CD14-positive monocyte (primary cell): Measurements from ENCODE around the gene ILF2. TPM values are rescaled to one million over a fixed set of nuclear protein-coding genes. Genes with fewer than 3 reads are reported as not detected.
"Not testable (repeated sequence)": the region's sequence is repeated elsewhere in the genome, so short reads cannot be mapped to it uniquely, and the experiment has no call there.

Source experiments
- DNase-seq, 3 donors: peaks; one replicate each; pipeline ENCODE4 v3.0.0-alpha.2; 2011 to 2022
- H2AFZ ChIP-seq: 2 replicates; pipeline ENCODE4 v1.6.0; 2012; ENCODE audit warnings: mild to moderate bottlenecking, low read depth, low read length, inconsistent platforms; ENCODE audit not compliant: insufficient read depth, poor library complexity, severe bottlenecking
- H3K27ac ChIP-seq, 2 donors: 1 replicate in 1 of 2; 2 replicates in 1 of 2; pipeline ENCODE4 v1.5.1; 2012 to 2013; ENCODE audit warnings: low read length in 2 of 2, control low read depth in 1 of 2, inconsistent platforms in 1 of 2, low read depth in 1 of 2, mild to moderate bottlenecking in 1 of 2
- H3K27me3 ChIP-seq, 2 donors: one replicate each; pipeline versions ENCODE4 v1.6.0 to v1.6.1; 2011 to 2013; ENCODE audit warnings: low read length in 2 of 2; ENCODE audit not compliant: control insufficient read depth in 2 of 2, insufficient read depth in 2 of 2
- H3K36me3 ChIP-seq, 2 donors: replicated peaks in 1 of 2; 1 replicate in 1 of 2; 2 replicates in 1 of 2; pipeline versions ENCODE4 v1.5.1 to v1.6.1; 2012 to 2013; ENCODE audit warnings: low read length in 2 of 2, control low read depth in 1 of 2, inconsistent platforms in 1 of 2, mild to moderate bottlenecking in 1 of 2; ENCODE audit not compliant: insufficient read depth in 2 of 2, control insufficient read depth in 1 of 2
- H3K4me1 ChIP-seq, 2 donors: 1 replicate in 1 of 2; 2 replicates in 1 of 2; pipeline versions ENCODE4 v1.5.1 to v1.6.1; 2012 to 2013; ENCODE audit warnings: low read length in 2 of 2, control low read depth in 1 of 2, inconsistent platforms in 1 of 2, mild to moderate bottlenecking in 1 of 2, moderate library complexity in 1 of 2; ENCODE audit not compliant: insufficient read depth in 2 of 2, control insufficient read depth in 1 of 2
- H3K4me2 ChIP-seq: replicated peaks from 2 replicates; pipeline ENCODE3; 2012; ENCODE audit warnings: low read length, moderate library complexity, mild to moderate bottlenecking; ENCODE audit not compliant: poor library complexity, severe bottlenecking; ENCODE audit errors: extremely low read depth
- H3K4me3 ChIP-seq, 3 experiments: fragments of 200-600 bp in 1 of 3; sonication (generic) in 1 of 3; replicated peaks in 1 of 3; 1 replicate in 2 of 3; 2 replicates in 1 of 3; pipeline ENCODE4 v1.5.1; 2011 to 2013; ENCODE audit warnings: low read length in 3 of 3, mild to moderate bottlenecking in 3 of 3, control low read depth in 2 of 3, low read depth in 2 of 3, inconsistent platforms in 1 of 3, moderate library complexity in 1 of 3
- H3K79me2 ChIP-seq: 2 replicates; pipeline ENCODE4 v1.6.0; 2012; ENCODE audit warnings: mild to moderate bottlenecking, control low read depth, inconsistent platforms, low read length, moderate library complexity; ENCODE audit not compliant: insufficient read depth
- H3K9ac ChIP-seq: 2 replicates; pipeline ENCODE4 v1.6.0; 2017; ENCODE audit warnings: low read length, mild to moderate bottlenecking; ENCODE audit not compliant: insufficient read depth, poor library complexity, severe bottlenecking
- H3K9me3 ChIP-seq, 2 donors: replicated peaks in 1 of 2; 1 replicate in 1 of 2; 2 replicates in 1 of 2; pipeline versions ENCODE4 v1.5.1 to v1.6.1; 2012 to 2013; ENCODE audit warnings: low read length in 2 of 2, control low read depth in 1 of 2; ENCODE audit not compliant: control insufficient read depth in 1 of 2, insufficient read depth in 1 of 2
- H4K20me1 ChIP-seq: 2 replicates; pipeline ENCODE4 v1.6.0; 2012; ENCODE audit warnings: mild to moderate bottlenecking, low read length, control low read depth, moderate library complexity; ENCODE audit not compliant: insufficient read depth
- H3K27ac Mint-ChIP-seq, 7 donors: one replicate each; pipeline ENCODE4 v1.8.0; 2020; ENCODE audit warnings: mild to moderate bottlenecking in 7 of 7, mixed read lengths in 7 of 7, moderate library complexity in 6 of 7, inconsistent platforms in 2 of 7
- H3K27me3 Mint-ChIP-seq, 3 donors: one replicate each; pipeline ENCODE4 v1.8.0; 2021 to 2022; ENCODE audit warnings: low read depth in 3 of 3, mild to moderate bottlenecking in 3 of 3, mixed read lengths in 3 of 3, moderate library complexity in 3 of 3, inconsistent platforms in 1 of 3
- H3K36me3 Mint-ChIP-seq, 2 donors: one replicate each; pipeline ENCODE4 v1.8.0; 2020; ENCODE audit warnings: mixed read lengths in 2 of 2, inconsistent platforms in 1 of 2, mild to moderate bottlenecking in 1 of 2
- H3K4me1 Mint-ChIP-seq: one replicate; pipeline ENCODE4 v1.8.0; 2020; ENCODE audit warnings: mild to moderate bottlenecking, mixed read lengths
- H3K4me3 Mint-ChIP-seq, 2 donors: one replicate each; pipeline ENCODE4 v1.8.0; 2020; ENCODE audit warnings: mild to moderate bottlenecking in 2 of 2, mixed read lengths in 2 of 2, moderate library complexity in 1 of 2
- H3K9me3 Mint-ChIP-seq, 7 donors: one replicate each; pipeline ENCODE4 v1.8.0; 2020 to 2022; ENCODE audit warnings: mixed read lengths in 7 of 7, mild to moderate bottlenecking in 6 of 7, moderate library complexity in 6 of 7, inconsistent platforms in 2 of 7
- CTCF ChIP-seq: fragments of 200-600 bp; IDR thresholded peaks from one replicate; pipeline ENCODE4 v1.8.0; 2022; ENCODE audit warnings: antibody characterized with exemption, mild to moderate bottlenecking
- WGBS: methylation state at CpG from one replicate; pipeline ENCODE4 v1.1.5; 2013; ENCODE audit warnings: missing lambda C conversion rate; ENCODE audit not compliant: insufficient coverage; 5-methylcytosine and 5-hydroxymethylcytosine counted together
- intact Hi-C, 2 donors: fragments of 100-400 bp; cut with micrococcal nuclease; formaldehyde crosslinking; loops; one replicate each; pipeline versions ENCODE4 v1.15.0 to v1.15.1; 2023
- polyA plus RNA-seq, 3 donors: library from polyadenylated mRNA; depleted of rRNA in 1 of 3; unstranded in 2 of 3; stranded (reverse) in 1 of 3; fragments of 300-500 nt in 2 of 3; fragments of >200 nt in 1 of 3; fragmentation: Illumina TruSeq in 2 of 3; gene quantifications; 1 replicate in 2 of 3; 2 replicates in 1 of 3; pipeline ENCODE4 v1.2.3, GENCODE V29; 2012 to 2021

Gene ILF2
- polyA plus RNA-seq, 3 donors = 103 to 118 (median 115) TPM

- no peak for TF ChIP-seq CTCF
- no peak overlapping the region for H3K27ac ChIP-seq
- Mint-ChIP-seq H3K4me3 (no peak overlapping the region), H3K27ac (no peak overlapping the region), H3K4me1 (peaks cover 20% of the 10 kb centered on the region), H3K36me3 (peaks cover 87 to 100% of the 10 kb centered on the region in 2 donors), H3K9me3 (no peaks in the 10 kb centered on the region), H3K27me3 (peaks cover 0 to 2% (median 0%) of the 10 kb centered on the region in 3 donors)
- no peak overlapping the region for H3K4me2 ChIP-seq
- no peak for DNase-seq
- 80% methylated on average over 1 of the region's 6 CpGs for WGBS
- no peak overlapping the region for H3K4me3 ChIP-seq
- H3K36me3 ChIP-seq = peaks cover 97 to 100% of the 10 kb centered on the region in 2 donors
- intact Hi-C loops = no loop called here
- H4K20me1 ChIP-seq = peaks cover 91% of the 10 kb centered on the region
- H3K9ac ChIP-seq = no peak overlapping the region
- H3K4me1 ChIP-seq = peaks cover 6 to 14% of the 10 kb centered on the region in 2 donors
- H3K79me2 ChIP-seq = peaks cover 99% of the 10 kb centered on the region
- no peak overlapping the region for H2AFZ ChIP-seq
- H3K9me3 ChIP-seq = no peaks in the 10 kb centered on the region
- no peaks in the 10 kb centered on the region for H3K27me3 ChIP-seq
Observed at GRCh38 chr1:153640861-153641260, 29.9 kb downstream of the ILF2 start.

GRCh38 chr1:153640213-153640612 lies 30.6 kb downstream of the ILF2 start:
- WGBS = 100% methylated on average over 2 of the region's 5 CpGs
- H3K9me3 ChIP-seq, H2AFZ ChIP-seq, H3K9me3 Mint-ChIP-seq, H3K27ac ChIP-seq, H3K4me2 ChIP-seq, H3K27me3 ChIP-seq, H3K4me3 Mint-ChIP-seq, H3K27me3 Mint-ChIP-seq, H3K4me3 ChIP-seq, H3K9ac ChIP-seq, DNase-seq, intact Hi-C loops: not testable (repeated sequence)
- peak overlapping the region in 1 of 7 donors; percentile 66 for H3K27ac Mint-ChIP-seq
- Histone ChIP-seq H4K20me1 (peaks cover 92% of the 10 kb centered on the region), H3K36me3 (peaks cover 92 to 95% of the 10 kb centered on the region in 2 donors), H3K79me2 (peaks cover 99% of the 10 kb centered on the region), H3K4me1 (peaks cover 2 to 14% of the 10 kb centered on the region in 2 donors)
- peaks cover 82 to 97% of the 10 kb centered on the region in 2 donors for H3K36me3 Mint-ChIP-seq
- H3K4me1 Mint-ChIP-seq = peaks cover 17% of the 10 kb centered on the region
